ENCODE data around the gene KRT75.

Gene KRT75

DNA sequence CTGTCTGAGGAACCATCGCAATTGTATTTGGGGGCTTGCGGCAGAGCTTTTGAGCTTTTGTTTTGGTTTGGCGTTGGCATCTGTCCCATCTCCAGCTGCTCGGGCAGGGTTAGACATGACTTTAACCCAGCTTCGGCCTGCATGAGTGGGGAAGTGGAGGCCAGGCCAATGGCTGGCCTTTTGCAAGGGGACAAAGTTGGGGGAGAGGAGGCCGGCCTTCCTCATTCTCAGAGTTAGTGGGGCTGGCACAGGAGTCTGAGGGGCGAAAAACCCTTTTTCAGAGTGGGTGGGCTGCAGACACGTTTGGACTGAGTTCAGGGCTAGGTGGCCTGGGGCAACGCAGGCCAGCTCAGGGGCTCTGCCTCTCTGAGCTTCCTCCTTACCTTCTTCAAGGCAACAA lies 33.3 kb downstream of the KRT75 start:
- TF ChIP-seq, protein P1, sequence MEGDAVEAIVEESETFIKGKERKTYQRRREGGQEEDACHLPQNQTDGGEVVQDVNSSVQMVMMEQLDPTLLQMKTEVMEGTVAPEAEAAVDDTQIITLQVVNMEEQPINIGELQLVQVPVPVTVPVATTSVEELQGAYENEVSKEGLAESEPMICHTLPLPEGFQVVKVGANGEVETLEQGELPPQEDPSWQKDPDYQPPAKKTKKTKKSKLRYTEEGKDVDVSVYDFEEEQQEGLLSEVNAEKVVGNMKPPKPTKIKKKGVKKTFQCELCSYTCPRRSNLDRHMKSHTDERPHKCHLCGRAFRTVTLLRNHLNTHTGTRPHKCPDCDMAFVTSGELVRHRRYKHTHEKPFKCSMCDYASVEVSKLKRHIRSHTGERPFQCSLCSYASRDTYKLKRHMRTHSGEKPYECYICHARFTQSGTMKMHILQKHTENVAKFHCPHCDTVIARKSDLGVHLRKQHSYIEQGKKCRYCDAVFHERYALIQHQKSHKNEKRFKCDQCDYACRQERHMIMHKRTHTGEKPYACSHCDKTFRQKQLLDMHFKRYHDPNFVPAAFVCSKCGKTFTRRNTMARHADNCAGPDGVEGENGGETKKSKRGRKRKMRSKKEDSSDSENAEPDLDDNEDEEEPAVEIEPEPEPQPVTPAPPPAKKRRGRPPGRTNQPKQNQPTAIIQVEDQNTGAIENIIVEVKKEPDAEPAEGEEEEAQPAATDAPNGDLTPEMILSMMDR (IDR thresholded peaks at IDR 0.05; ENCODE audit: low read depth, low read length, missing control alignments) = no peak
- no peaks in the 10 kb centered on the region for H3K27me3 ChIP-seq (replicated peaks)
- in situ Hi-C loops (cut with HindIII; ENCODE audit: low pct_ligation_motif_present, low sequenced_read_pairs) = no loop called here

DNA sequence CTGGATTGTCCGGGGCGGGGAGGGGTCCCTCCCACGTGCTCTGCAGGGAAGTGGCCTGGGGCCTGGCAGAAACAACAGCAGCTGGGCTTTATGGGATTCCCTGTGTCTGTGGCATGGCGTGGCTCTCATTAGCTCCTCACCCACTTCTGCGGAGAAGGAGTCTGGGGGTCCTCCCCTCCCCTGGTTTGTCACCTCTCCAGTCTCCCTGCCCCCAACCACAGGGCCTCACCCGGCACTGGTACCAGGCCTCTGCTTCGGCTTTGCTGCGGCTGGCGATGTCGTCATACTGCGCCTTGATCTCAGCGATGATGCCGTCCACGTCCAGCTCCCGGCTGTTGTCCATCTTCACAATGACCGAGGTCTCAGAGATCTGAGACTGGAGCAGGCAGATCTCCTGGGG lies 34.4 kb downstream of the KRT75 start:
- Histone ChIP-seq H3K36me3 (replicated peaks) (no peaks in the 10 kb centered on the region), H3K27ac (no peak overlapping the region), H3K27me3 (replicated peaks) (no peaks in the 10 kb centered on the region), H3K4me3 (ENCODE audit: low read depth, low read length) (no peak overlapping the region)
- TF ChIP-seq, protein P1 (IDR thresholded peaks at IDR 0.05; ENCODE audit: low read depth, low read length, missing control alignments) = no peak
- in situ Hi-C loops (cut with HindIII; ENCODE audit: low pct_ligation_motif_present, low sequenced_read_pairs) = loop anchor here (25.0 kb wide), 1 partner anchor 463 kb away; no protein-coding TSS in a partner anchor
- DNase-seq = no peak

More for the DNA sequence above, 33.3 kb downstream of the KRT75 start:
- no peaks in the 10 kb centered on the region for H3K36me3 ChIP-seq (replicated peaks)
- H3K27ac ChIP-seq = no peak overlapping the region
- no peak for DNase-seq
- no peak overlapping the region for H3K4me3 ChIP-seq (ENCODE audit: low read depth, low read length)

DNA sequence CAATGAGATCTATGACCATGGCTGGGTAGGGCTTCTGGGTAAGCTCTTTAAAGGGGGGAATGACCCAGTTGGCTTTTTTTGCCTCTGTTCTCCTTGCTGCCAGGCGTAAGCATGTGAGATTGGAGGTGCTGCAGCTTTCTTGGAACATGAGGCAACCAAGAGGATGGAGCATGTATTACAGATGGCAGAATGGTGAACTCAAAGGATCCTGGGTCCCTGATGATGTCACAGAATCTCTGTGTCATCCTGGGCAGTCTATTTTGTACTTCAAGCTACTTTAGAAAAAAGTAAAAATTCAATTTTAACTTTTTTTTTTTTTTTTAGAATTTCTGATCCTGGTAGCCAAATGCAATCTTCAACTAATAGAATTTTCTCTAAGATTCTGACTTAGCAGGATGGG lies 36.0 kb downstream of the KRT75 start:
- no peak for DNase-seq
- Histone ChIP-seq H3K27ac (no peak overlapping the region), H3K4me3 (ENCODE audit: low read depth, low read length) (no peak overlapping the region), H3K36me3 (replicated peaks) (no peaks in the 10 kb centered on the region), H3K27me3 (replicated peaks) (no peaks in the 10 kb centered on the region)
- in situ Hi-C loops (cut with HindIII; ENCODE audit: low pct_ligation_motif_present, low sequenced_read_pairs) = loop anchor here (25.0 kb wide), 1 partner anchor 464 kb away; no protein-coding TSS in a partner anchor
- TF ChIP-seq, protein P1 (IDR thresholded peaks at IDR 0.05; ENCODE audit: low read depth, low read length, missing control alignments) = no peak

DNA sequence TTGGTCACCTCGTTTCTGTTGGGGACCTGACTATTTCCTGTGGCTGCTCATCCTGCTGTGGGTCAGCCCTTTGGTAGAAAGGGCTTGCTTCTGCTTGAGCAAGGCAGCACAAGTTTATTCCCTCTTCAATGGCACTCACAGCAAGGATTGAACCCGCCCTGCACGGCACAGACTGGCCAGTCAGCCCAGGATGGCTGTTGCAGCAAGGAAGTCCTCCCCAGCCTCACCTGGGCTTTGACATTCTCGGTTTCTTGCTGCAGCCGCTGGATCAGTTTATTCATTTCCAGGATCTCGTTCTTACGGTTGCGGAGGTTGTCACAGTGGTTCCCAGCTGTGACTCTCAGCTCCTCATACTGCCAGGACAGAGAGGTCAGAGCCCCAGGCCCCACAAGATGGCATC lies 37.5 kb downstream of the KRT75 start:
- no peak for DNase-seq
- H3K36me3 ChIP-seq (replicated peaks) = no peaks in the 10 kb centered on the region
- no peak overlapping the region for H3K27ac ChIP-seq
- no peak overlapping the region for H3K4me3 ChIP-seq (ENCODE audit: low read depth, low read length)
- TF ChIP-seq, protein P1 (IDR thresholded peaks at IDR 0.05; ENCODE audit: low read depth, low read length, missing control alignments) = no peak
- no peaks in the 10 kb centered on the region for H3K27me3 ChIP-seq (replicated peaks)
- in situ Hi-C loops (cut with HindIII; ENCODE audit: low pct_ligation_motif_present, low sequenced_read_pairs) = loop anchor here (25.0 kb wide), 1 partner anchor 466 kb away; no protein-coding TSS in a partner anchor

DNA sequence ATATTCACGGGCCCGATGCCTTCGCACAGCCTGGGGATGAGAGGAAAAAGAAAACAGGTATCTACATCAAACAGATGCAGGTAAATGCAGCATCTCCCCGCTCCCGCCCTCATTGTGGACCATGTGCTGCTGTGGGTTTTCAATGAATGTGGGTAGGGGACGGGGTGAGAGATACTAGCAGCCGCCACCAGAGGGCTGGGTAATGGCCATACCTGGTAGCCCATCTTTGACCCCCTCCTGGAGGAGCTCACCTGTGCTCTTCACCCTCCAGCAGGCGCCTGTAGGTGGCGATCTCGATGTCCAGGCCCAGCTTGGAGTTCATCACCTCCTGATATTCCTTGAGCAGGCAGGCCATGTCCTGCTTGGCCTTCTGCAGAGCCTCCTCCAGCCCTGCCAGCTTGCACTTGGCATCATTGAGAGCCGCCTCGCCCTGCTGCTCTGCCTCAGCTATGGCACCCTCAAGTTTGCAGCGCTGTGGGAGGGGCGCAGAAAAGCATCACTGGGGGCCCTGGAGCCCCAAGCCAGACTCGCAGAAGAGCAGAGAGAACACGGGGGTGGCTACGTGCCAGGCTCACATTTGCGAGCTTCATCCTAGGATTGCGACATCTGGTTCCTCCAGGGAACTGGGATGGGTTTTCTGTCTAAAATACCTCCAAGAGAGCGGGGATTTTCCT lies 38.3 kb downstream of the KRT75 start:
- Histone ChIP-seq H3K27me3 (replicated peaks) (no peaks in the 10 kb centered on the region), H3K4me3 (ENCODE audit: low read depth, low read length) (no peak overlapping the region), H3K36me3 (replicated peaks) (no peaks in the 10 kb centered on the region), H3K27ac (no peak overlapping the region)
- TF ChIP-seq, protein P1 (IDR thresholded peaks at IDR 0.05; ENCODE audit: low read depth, low read length, missing control alignments) = peak; percentile 55
- in situ Hi-C loops (cut with HindIII; ENCODE audit: low pct_ligation_motif_present, low sequenced_read_pairs) = loop anchor here (25.0 kb wide), 1 partner anchor 466 kb away; no protein-coding TSS in a partner anchor
- no peak for DNase-seq

Data from brain microvascular endothelial cell (primary cell).